HCT116 (cell line): ENCODE data around the gene FKBP5. TPM values are rescaled to one million over a fixed set of nuclear protein-coding genes. Genes with fewer than 3 reads are reported as not detected.

Experiments
- ATAC-seq: fragments of 200-7000 bp; cut with Tn5 transposase; 2 replicates; pipeline ENCODE4 v1.9.1; 2020; ENCODE audit warnings: mild to moderate bottlenecking, moderate library complexity
- BruUV-seq: library from RNA; stranded (reverse); fragments of 400-500 nt; replicated peaks from 2 replicates; lab custom pipeline; 2021; lab: Mats Ljungman, UMichigan
- CTCF ChIA-PET: fragments of 300-600 bp; sonication (Branson Sonifier 250); formaldehyde crosslinking; loops from one replicate; lab custom pipeline; 2021; ENCODE audit warnings: antibody characterized with exemption; lab: Charles Lee
- POLR2A ChIA-PET: fragments of 300-600, 350-600 bp; sonication (Branson Sonifier 250); formaldehyde crosslinking; loops from one replicate; lab custom pipeline; 2021; ENCODE audit warnings: antibody characterized with exemption; lab: Charles Lee
- RAD21 ChIA-PET, 2 experiments: fragments of 300-600 bp; sonication (Branson Sonifier 250); formaldehyde crosslinking; loops; one replicate each; lab custom pipeline; 2023; ENCODE audit warnings: low total read pairs in 2 of 2; ENCODE audit not compliant: uncharacterized antibody in 2 of 2, unreplicated experiment in 2 of 2, low non-redundant PET in 1 of 2; lab: Charles Lee
- DNase-seq: peaks from one replicate; pipeline ENCODE4 v3.0.0-alpha.2; 2010; ENCODE audit warnings: low read depth, low spot score
- H2AFZ ChIP-seq: fragments of 200-600 bp; shearing (Covaris generic), sonication (generic); 2 replicates; pipeline ENCODE4 v1.6.1; 2017; ENCODE audit warnings: low read depth, mixed run types, mixed read lengths, antibody characterized with exemption, low read length; ENCODE audit not compliant: poor library complexity, severe bottlenecking
- H3K27ac ChIP-seq: 2 replicates; pipeline ENCODE4 v1.5.1; 2012; ENCODE audit warnings: low read depth, low read length
- H3K27me3 ChIP-seq: fragments of 200-600 bp; sonication (generic); 2 replicates; pipeline ENCODE4 v1.6.1; 2016; ENCODE audit warnings: mixed run types, low read length, mixed read lengths; ENCODE audit not compliant: insufficient read depth
- H3K36me3 ChIP-seq, 2 experiments: fragments of 200-500 bp in 1 of 2; fragments of 200-600 bp in 1 of 2; sonication (Bioruptor generic) in 1 of 2; sonication (generic) in 1 of 2; 2 replicates each; pipeline versions ENCODE4 v1.5.1 to v1.6.1; 2014 to 2016; ENCODE audit warnings: low read length in 2 of 2, inconsistent platforms in 1 of 2, mixed read lengths in 1 of 2, mixed run types in 1 of 2; ENCODE audit not compliant: insufficient read depth in 2 of 2, control insufficient read depth in 1 of 2
- H3K4me1 ChIP-seq, 2 experiments: fragments of 200-600 bp in 1 of 2; sonication (generic) in 1 of 2; 2 replicates each; pipeline versions ENCODE4 v1.5.1 to v1.6.1; 2012 to 2017; ENCODE audit warnings: low read length in 2 of 2, inconsistent platforms in 1 of 2, mild to moderate bottlenecking in 1 of 2, mixed read lengths in 1 of 2, mixed run types in 1 of 2, moderate library complexity in 1 of 2; ENCODE audit not compliant: insufficient read depth in 2 of 2, control insufficient read depth in 1 of 2
- H3K4me2 ChIP-seq: fragments of 200-600 bp; sonication (generic); 2 replicates; pipeline ENCODE4 v1.6.1; 2017; ENCODE audit warnings: mixed run types, low read length, mixed read lengths
- H3K4me3 ChIP-seq, 2 experiments: fragments of 200-600 bp in 1 of 2; sonication (generic) in 1 of 2; replicated peaks in 1 of 2; 2 replicates each; pipeline ENCODE4 v1.5.1; 2011 to 2016; ENCODE audit warnings: low read length in 2 of 2, control low read depth in 1 of 2, low read depth in 1 of 2, mild to moderate bottlenecking in 1 of 2, mixed read lengths in 1 of 2, mixed run types in 1 of 2
- H3K79me2 ChIP-seq: fragments of 200-600 bp; sonication (generic); 2 replicates; pipeline ENCODE4 v1.6.1; 2017; ENCODE audit warnings: mild to moderate bottlenecking, mixed run types, low read length, moderate library complexity, mixed read lengths; ENCODE audit not compliant: insufficient read depth
- H3K9ac ChIP-seq: fragments of 200-600 bp; sonication (generic); 2 replicates; pipeline ENCODE4 v1.6.1; 2016; ENCODE audit warnings: low read length, mixed read lengths
- H3K9me2 ChIP-seq: fragments of 200-600 bp; sonication (generic), shearing (Covaris generic); 2 replicates; pipeline ENCODE4 v1.6.1; 2017; ENCODE audit warnings: mixed run types, mild to moderate bottlenecking, moderate library complexity; ENCODE audit not compliant: insufficient read depth
- H3K9me3 ChIP-seq, 2 experiments: fragments of 200-500 bp in 1 of 2; fragments of 200-600 bp in 1 of 2; sonication (Bioruptor generic) in 1 of 2; sonication (generic) in 1 of 2; 2 replicates each; pipeline ENCODE4 v1.6.1; 2014 to 2017; ENCODE audit warnings: low read length in 2 of 2, mixed read lengths in 2 of 2, inconsistent platforms in 1 of 2, low read depth in 1 of 2, mild to moderate bottlenecking in 1 of 2, mixed run types in 1 of 2, moderate library complexity in 1 of 2; ENCODE audit not compliant: control insufficient read depth in 1 of 2, insufficient read depth in 1 of 2
- H4K20me1 ChIP-seq: fragments of 200-600 bp; sonication (generic), shearing (Covaris generic); 2 replicates; pipeline ENCODE4 v1.6.1; 2017; ENCODE audit warnings: mixed run types, mild to moderate bottlenecking, moderate library complexity; ENCODE audit not compliant: insufficient read depth
- CBX3 ChIP-seq: IDR thresholded peaks from 2 replicates; pipeline ENCODE4 v1.6.1; 2012; ENCODE audit warnings: low read depth
- CEBPB ChIP-seq: IDR thresholded peaks from 2 replicates; pipeline ENCODE4 v1.6.1; 2012; ENCODE audit warnings: low read depth
- ELF1 ChIP-seq: IDR thresholded peaks from 2 replicates; pipeline ENCODE4 v1.6.1; 2012; ENCODE audit warnings: low read depth, borderline replicate concordance
- EZH2 ChIP-seq: fragments of 200-600 bp; sonication (generic); IDR thresholded peaks from 2 replicates; pipeline ENCODE4 v1.6.1; 2017; ENCODE audit warnings: antibody characterized with exemption, mixed run types
- JUND ChIP-seq: IDR thresholded peaks from 2 replicates; pipeline ENCODE4 v1.6.1; 2012
- POLR2A ChIP-seq: IDR thresholded peaks from 2 replicates; pipeline ENCODE4 v1.7.0; 2011; ENCODE audit warnings: borderline replicate concordance; ENCODE audit not compliant: insufficient read depth, insufficient read length; ENCODE audit errors: extremely low read depth
- POLR2AphosphoS5 ChIP-seq: IDR thresholded peaks from 2 replicates; pipeline ENCODE4 v1.6.1; 2011; ENCODE audit warnings: mild to moderate bottlenecking, low read depth, low read length, moderate library complexity
- SRF ChIP-seq: IDR thresholded peaks from 2 replicates; pipeline ENCODE4 v1.6.1; 2012; ENCODE audit warnings: low read depth
- TCF7L2 ChIP-seq: IDR thresholded peaks from 2 replicates; pipeline ENCODE4 v1.7.0; 2011; ENCODE audit warnings: borderline replicate concordance, inconsistent platforms; ENCODE audit not compliant: insufficient read depth, insufficient read length; ENCODE audit errors: extremely low read depth
- ZNF274 ChIP-seq: fragments of 200-500 bp; sonication (Bioruptor generic); IDR thresholded peaks from 2 replicates; pipeline ENCODE4 v1.6.1; 2014; ENCODE audit warnings: mild to moderate bottlenecking, low read depth, low read length, inconsistent platforms
- intact Hi-C: fragments of 100-400 bp; cut with micrococcal nuclease; formaldehyde crosslinking; loops from 2 replicates; pipeline ENCODE4 v1.10.0; 2022
- total RNA-seq: library from RNA; stranded (reverse); gene quantifications from one replicate; pipeline ENCODE4 v1.2.1, GENCODE V29; 2021; ENCODE audit not compliant: unreplicated experiment
- TF ChIP-seq, protein P1 (sequence below): IDR thresholded peaks from 2 replicates; pipeline ENCODE4 v1.6.1; 2012; ENCODE audit warnings: low read depth
- TF ChIP-seq, protein P2 (sequence below): IDR thresholded peaks from 2 replicates; pipeline ENCODE4 v1.6.1; 2011; ENCODE audit warnings: mild to moderate bottlenecking, low read length, moderate library complexity; ENCODE audit not compliant: insufficient replicate concordance; ENCODE audit errors: extremely low read depth
- TF ChIP-seq, protein P3 (sequence below): IDR thresholded peaks from 2 replicates; pipeline ENCODE4 v1.6.1; 2012

FKBP5 gene
- total RNA-seq, 1 experiment from 2014 or later, result 50.3 TPM

DNA sequence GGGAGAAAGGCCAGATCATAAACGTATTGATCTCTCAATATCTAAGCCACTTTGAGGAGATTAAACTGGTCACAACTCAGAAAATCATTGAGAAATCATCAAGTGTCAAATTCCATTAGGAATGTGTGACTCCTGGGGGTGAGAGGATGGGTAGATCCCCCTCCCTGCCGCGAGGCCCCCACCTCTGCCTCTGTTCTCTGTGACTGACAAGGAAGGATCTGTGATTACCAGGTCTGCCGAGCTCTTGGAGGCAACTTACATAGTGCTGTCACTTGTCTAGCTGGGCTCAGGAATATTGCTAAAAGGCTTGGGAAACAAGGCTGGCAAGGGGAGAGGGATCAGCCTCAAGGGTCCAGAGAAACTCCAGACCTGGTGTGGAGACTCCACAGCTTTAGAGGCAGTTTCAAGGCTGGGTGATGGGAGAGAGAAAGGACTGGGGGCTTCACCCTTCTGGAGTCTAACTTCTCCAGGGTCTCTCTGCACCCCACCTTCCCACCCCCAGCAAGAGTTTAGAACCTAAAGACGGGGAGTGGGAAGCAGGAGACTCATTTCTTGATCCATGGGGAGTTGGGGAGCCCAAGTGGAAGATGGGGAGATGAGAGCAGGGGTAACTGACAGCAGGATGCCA, 36.5 kb upstream of the FKBP5 start:
- DNase-seq, result no peak
- H3K27ac ChIP-seq, result no peak overlapping the region
- ChIA-PET CTCF (no interaction called here), POLR2A (no interaction called here), RAD21 (no interaction called here)
- no peaks in the 10 kb centered on the region for H3K79me2 ChIP-seq
- no peak overlapping the region for H3K9ac ChIP-seq
- no peaks in the 10 kb centered on the region for H3K9me3 ChIP-seq
- no peaks in the 10 kb centered on the region for H3K9me2 ChIP-seq
- no peak for TF ChIP-seq TCF7L2
- no peak for TF ChIP-seq POLR2A
- TF ChIP-seq, protein P1, sequence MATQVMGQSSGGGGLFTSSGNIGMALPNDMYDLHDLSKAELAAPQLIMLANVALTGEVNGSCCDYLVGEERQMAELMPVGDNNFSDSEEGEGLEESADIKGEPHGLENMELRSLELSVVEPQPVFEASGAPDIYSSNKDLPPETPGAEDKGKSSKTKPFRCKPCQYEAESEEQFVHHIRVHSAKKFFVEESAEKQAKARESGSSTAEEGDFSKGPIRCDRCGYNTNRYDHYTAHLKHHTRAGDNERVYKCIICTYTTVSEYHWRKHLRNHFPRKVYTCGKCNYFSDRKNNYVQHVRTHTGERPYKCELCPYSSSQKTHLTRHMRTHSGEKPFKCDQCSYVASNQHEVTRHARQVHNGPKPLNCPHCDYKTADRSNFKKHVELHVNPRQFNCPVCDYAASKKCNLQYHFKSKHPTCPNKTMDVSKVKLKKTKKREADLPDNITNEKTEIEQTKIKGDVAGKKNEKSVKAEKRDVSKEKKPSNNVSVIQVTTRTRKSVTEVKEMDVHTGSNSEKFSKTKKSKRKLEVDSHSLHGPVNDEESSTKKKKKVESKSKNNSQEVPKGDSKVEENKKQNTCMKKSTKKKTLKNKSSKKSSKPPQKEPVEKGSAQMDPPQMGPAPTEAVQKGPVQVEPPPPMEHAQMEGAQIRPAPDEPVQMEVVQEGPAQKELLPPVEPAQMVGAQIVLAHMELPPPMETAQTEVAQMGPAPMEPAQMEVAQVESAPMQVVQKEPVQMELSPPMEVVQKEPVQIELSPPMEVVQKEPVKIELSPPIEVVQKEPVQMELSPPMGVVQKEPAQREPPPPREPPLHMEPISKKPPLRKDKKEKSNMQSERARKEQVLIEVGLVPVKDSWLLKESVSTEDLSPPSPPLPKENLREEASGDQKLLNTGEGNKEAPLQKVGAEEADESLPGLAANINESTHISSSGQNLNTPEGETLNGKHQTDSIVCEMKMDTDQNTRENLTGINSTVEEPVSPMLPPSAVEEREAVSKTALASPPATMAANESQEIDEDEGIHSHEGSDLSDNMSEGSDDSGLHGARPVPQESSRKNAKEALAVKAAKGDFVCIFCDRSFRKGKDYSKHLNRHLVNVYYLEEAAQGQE, result no peak
- TF ChIP-seq, protein P2, sequence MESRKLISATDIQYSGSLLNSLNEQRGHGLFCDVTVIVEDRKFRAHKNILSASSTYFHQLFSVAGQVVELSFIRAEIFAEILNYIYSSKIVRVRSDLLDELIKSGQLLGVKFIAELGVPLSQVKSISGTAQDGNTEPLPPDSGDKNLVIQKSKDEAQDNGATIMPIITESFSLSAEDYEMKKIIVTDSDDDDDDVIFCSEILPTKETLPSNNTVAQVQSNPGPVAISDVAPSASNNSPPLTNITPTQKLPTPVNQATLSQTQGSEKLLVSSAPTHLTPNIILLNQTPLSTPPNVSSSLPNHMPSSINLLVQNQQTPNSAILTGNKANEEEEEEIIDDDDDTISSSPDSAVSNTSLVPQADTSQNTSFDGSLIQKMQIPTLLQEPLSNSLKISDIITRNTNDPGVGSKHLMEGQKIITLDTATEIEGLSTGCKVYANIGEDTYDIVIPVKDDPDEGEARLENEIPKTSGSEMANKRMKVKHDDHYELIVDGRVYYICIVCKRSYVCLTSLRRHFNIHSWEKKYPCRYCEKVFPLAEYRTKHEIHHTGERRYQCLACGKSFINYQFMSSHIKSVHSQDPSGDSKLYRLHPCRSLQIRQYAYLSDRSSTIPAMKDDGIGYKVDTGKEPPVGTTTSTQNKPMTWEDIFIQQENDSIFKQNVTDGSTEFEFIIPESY, result no peak
- TF ChIP-seq CBX3, result no peak
- TF ChIP-seq ZNF274, result no peak
- TF ChIP-seq POLR2AphosphoS5, result no peak
- no peak for TF ChIP-seq JUND
- TF ChIP-seq CEBPB, result no peak
- no peak for TF ChIP-seq EZH2
- no peak for TF ChIP-seq ELF1
- TF ChIP-seq SRF, result no peak
- TF ChIP-seq, protein P3, sequence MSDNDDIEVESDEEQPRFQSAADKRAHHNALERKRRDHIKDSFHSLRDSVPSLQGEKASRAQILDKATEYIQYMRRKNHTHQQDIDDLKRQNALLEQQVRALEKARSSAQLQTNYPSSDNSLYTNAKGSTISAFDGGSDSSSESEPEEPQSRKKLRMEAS, result no peak
- intact Hi-C loops, result no loop called here
- no peak overlapping the region for H3K4me3 ChIP-seq
- BruUV-seq, result no TSS peak
- H3K27me3 ChIP-seq, result no peaks in the 10 kb centered on the region
- 0 out of 2 replicates have a peak overlapping the region, but pooled peaks have one; percentile 99 for H3K4me2 ChIP-seq
- no peak for ATAC-seq
- H3K36me3 ChIP-seq, result no peaks in the 10 kb centered on the region
- H4K20me1 ChIP-seq, result no peaks in the 10 kb centered on the region
- H2AFZ ChIP-seq, result no peak overlapping the region
- H3K4me1 ChIP-seq, result peaks cover 37 to 54% of the 10 kb centered on the region in 2 experiments
